Mesendoderm (in vitro differentiated cells): ENCODE results near the gene MICAL2.

ENCODE experiments used
- DNase-seq: peaks from one replicate; pipeline ENCODE4 v3.0.0; 2013
- H2AK5ac ChIP-seq: 2 replicates; pipeline ENCODE4 v1.6.1; 2013; ENCODE audit warnings: low read length, inconsistent platforms
- H2BK120ac ChIP-seq: 2 replicates; pipeline ENCODE4 v1.6.1; 2013; ENCODE audit warnings: low read depth, mild to moderate bottlenecking, low read length, moderate library complexity, mixed read lengths
- H2BK15ac ChIP-seq: replicated peaks from 2 replicates; pipeline ENCODE4 v1.6.1; 2013; ENCODE audit warnings: low read depth, mild to moderate bottlenecking, moderate library complexity
- H2BK5ac ChIP-seq: 2 replicates; pipeline ENCODE4 v1.6.1; 2013; ENCODE audit warnings: low read length, inconsistent platforms
- H3K18ac ChIP-seq: 2 replicates; pipeline ENCODE4 v1.6.1; 2013; ENCODE audit warnings: mild to moderate bottlenecking, low read length, mixed read lengths
- H3K23ac ChIP-seq: one replicate; pipeline ENCODE4 v1.6.1; 2013; ENCODE audit warnings: low read length
- H3K27ac ChIP-seq: 2 replicates; pipeline ENCODE4 v1.5.1; 2013; ENCODE audit warnings: low read depth, mild to moderate bottlenecking, inconsistent platforms, low read length, moderate library complexity
- H3K27me3 ChIP-seq: 2 replicates; pipeline ENCODE4 v1.6.1; 2013; ENCODE audit warnings: low read length, control low read depth, mild to moderate bottlenecking, inconsistent platforms; ENCODE audit not compliant: insufficient read depth, poor library complexity
- H3K36me3 ChIP-seq: 2 replicates; pipeline ENCODE4 v1.6.1; 2013; ENCODE audit warnings: low read length, inconsistent platforms; ENCODE audit not compliant: control insufficient read depth, insufficient read depth
- H3K4ac ChIP-seq: one replicate; pipeline ENCODE4 v1.6.1; 2013; ENCODE audit warnings: low read depth, mild to moderate bottlenecking, low read length, moderate library complexity
- H3K4me1 ChIP-seq: 2 replicates; pipeline ENCODE4 v1.6.1; 2013; ENCODE audit warnings: low read depth, low read length, inconsistent platforms; ENCODE audit not compliant: control insufficient read depth
- H3K4me2 ChIP-seq: 2 replicates; pipeline ENCODE4 v1.6.1; 2013; ENCODE audit warnings: low read length
- H3K4me3 ChIP-seq: 2 replicates; pipeline ENCODE4 v1.5.1; 2013; ENCODE audit warnings: mild to moderate bottlenecking, low read length
- H3K56ac ChIP-seq: one replicate; pipeline ENCODE4 v1.6.1; 2013; ENCODE audit warnings: low read length
- H3K79me1 ChIP-seq: 2 replicates; pipeline ENCODE4 v1.6.1; 2013; ENCODE audit warnings: low read length, inconsistent platforms
- H3K79me2 ChIP-seq: 2 replicates; pipeline ENCODE4 v1.6.1; 2013; ENCODE audit warnings: mild to moderate bottlenecking, low read length; ENCODE audit not compliant: control insufficient read depth, insufficient read depth
- H3K9ac ChIP-seq: 2 replicates; pipeline ENCODE4 v1.6.1; 2013; ENCODE audit warnings: low read length, inconsistent platforms
- H4K5ac ChIP-seq: one replicate; pipeline ENCODE4 v1.6.1; 2013; ENCODE audit warnings: low read length
- H4K8ac ChIP-seq: one replicate; pipeline ENCODE4 v1.6.1; 2013; ENCODE audit warnings: low read depth, mild to moderate bottlenecking, control low read depth, low read length, moderate library complexity
- WGBS: extraction: QIAGEN DNeasy Blood & Tissue Kit; methylation state at CpG from one replicate; pipeline ENCODE4 v1.1.7; 2013; ENCODE audit warnings: low lambda C conversion rate, missing lambda C conversion rate; ENCODE audit not compliant: insufficient coverage; ENCODE audit errors: extremely low coverage; 5-methylcytosine and 5-hydroxymethylcytosine counted together

Gene MICAL2

DNA sequence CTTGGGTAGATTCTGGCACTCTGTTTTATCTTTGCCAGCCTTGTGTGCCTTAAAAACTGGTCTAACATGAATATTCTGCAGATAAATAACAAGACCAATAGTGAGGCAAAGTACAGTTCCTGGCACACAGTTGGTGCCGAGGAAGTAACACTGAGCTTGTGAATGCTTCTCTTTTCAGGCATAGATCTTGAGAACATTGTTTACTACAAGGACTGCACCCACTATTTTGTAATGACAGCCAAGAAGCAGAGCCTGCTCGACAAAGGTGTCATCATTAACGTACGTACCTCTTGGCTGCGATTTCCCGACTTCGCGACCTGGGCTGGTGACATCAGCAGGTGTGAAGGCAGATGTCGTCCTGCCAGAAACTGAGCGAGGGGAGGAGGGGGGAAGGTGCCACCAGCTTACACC is 105.7 kb downstream of the MICAL2 start:
- Histone ChIP-seq H2AK5ac (no peak overlapping the region), H3K27me3 (no peaks in the 10 kb centered on the region), H3K36me3 (no peaks in the 10 kb centered on the region), H3K18ac (no peak overlapping the region), H4K5ac (no peak overlapping the region), H2BK5ac (no peak overlapping the region), H4K8ac (no peak overlapping the region), H3K4me1 (no peaks in the 10 kb centered on the region), H2BK15ac (no peak overlapping the region), H3K4me2 (no peak overlapping the region), H3K4ac (no peak overlapping the region), H3K9ac (no peak overlapping the region), H3K4me3 (no peak overlapping the region), H2BK120ac (no peak overlapping the region), H3K79me2 (no peaks in the 10 kb centered on the region), H3K56ac (no peak overlapping the region), H3K79me1 (no peaks in the 10 kb centered on the region), H3K23ac (no peak overlapping the region), H3K27ac (no peak overlapping the region)
- no peak for DNase-seq
- no CpG with 5 or more reads among the region's 10 CpGs for WGBS

DNA sequence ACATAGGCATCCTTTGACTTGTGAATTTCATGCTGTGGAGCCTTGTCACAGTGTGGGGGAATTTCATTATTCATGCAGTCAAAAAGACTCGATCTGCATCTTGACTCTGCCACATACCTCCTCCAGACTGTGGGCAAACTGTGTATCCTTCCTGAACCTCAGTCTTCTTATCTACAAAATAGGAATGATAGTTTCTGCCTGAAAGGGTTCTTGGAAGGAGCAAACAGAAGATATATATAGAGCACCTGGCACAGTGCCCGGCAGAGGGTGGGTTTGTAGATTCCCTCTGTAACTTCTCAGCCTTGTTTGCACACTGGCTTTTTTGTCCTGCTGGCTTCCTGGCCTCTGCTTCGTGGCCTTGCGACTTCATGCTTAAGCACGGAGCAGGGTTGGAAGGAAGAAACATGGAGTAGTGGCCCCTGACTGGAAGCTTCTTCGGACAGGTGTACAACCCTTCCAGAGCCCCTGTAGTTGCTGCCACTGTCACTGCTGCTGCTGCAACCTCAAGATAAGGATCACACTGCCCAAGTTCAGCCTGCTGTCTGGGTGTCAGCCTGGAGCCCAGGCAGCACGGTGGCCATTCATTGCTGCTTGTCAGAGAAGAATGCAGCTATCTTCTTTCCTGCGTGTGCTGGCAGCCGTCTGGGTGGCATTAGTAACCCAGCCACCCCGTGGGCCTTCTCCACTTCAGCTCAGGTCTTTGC is 106.4 kb downstream of the MICAL2 start:
- H3K4ac ChIP-seq, result no peak overlapping the region
- H4K5ac ChIP-seq, result no peak overlapping the region
- H3K18ac ChIP-seq, result no peak overlapping the region
- no peak overlapping the region for H2BK120ac ChIP-seq
- no peak overlapping the region for H3K23ac ChIP-seq
- H3K27ac ChIP-seq, result no peak overlapping the region
- H3K4me3 ChIP-seq, result no peak overlapping the region
- DNase-seq, result no peak
- no peaks in the 10 kb centered on the region for H3K27me3 ChIP-seq
- H3K4me1 ChIP-seq, result no peaks in the 10 kb centered on the region
- H3K79me1 ChIP-seq, result no peaks in the 10 kb centered on the region
- H3K56ac ChIP-seq, result no peak overlapping the region
- no peak overlapping the region for H2BK5ac ChIP-seq
- H3K79me2 ChIP-seq, result no peaks in the 10 kb centered on the region
- no peak overlapping the region for H2AK5ac ChIP-seq
- no peak overlapping the region for H3K9ac ChIP-seq
- no peak overlapping the region for H3K4me2 ChIP-seq
- H2BK15ac ChIP-seq, result no peak overlapping the region
- no peaks in the 10 kb centered on the region for H3K36me3 ChIP-seq
- WGBS, result no CpG with 5 or more reads among the region's 10 CpGs
- H4K8ac ChIP-seq, result no peak overlapping the region

DNA sequence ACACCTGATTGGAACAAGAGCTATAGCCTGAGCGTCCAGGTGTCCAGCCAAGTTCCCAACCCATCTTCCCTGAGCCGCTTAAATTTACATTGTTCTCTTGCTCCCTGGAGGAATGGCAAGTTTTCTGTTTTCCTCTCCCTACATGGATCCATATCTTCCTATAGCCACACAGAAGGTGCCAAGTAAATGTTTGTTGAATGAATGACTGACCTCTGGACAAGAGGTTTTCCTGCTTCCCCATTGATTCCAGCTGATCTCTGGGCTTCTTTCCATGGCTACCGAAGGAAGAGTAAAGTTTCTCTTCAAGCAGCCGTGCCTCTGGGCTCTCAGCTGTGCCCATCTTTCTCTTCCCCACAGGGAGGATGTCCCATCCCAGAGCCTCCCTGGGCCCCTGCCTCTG is 107.5 kb downstream of the MICAL2 start:
- no peak overlapping the region for H2BK120ac ChIP-seq
- no peak overlapping the region for H3K4ac ChIP-seq
- no peak overlapping the region for H4K8ac ChIP-seq
- H3K56ac ChIP-seq, result no peak overlapping the region
- no peaks in the 10 kb centered on the region for H3K79me1 ChIP-seq
- no peaks in the 10 kb centered on the region for H3K27me3 ChIP-seq
- no CpG with 5 or more reads among the region's 4 CpGs for WGBS
- DNase-seq, result no peak
- H2AK5ac ChIP-seq, result no peak overlapping the region
- H3K36me3 ChIP-seq, result no peaks in the 10 kb centered on the region
- no peak overlapping the region for H3K23ac ChIP-seq
- no peak overlapping the region for H4K5ac ChIP-seq
- H3K4me1 ChIP-seq, result no peaks in the 10 kb centered on the region
- H3K4me2 ChIP-seq, result no peak overlapping the region
- H3K9ac ChIP-seq, result no peak overlapping the region
- H2BK5ac ChIP-seq, result no peak overlapping the region
- H3K79me2 ChIP-seq, result no peaks in the 10 kb centered on the region
- H3K4me3 ChIP-seq, result no peak overlapping the region
- no peak overlapping the region for H3K18ac ChIP-seq
- no peak overlapping the region for H2BK15ac ChIP-seq
- H3K27ac ChIP-seq, result no peak overlapping the region

DNA sequence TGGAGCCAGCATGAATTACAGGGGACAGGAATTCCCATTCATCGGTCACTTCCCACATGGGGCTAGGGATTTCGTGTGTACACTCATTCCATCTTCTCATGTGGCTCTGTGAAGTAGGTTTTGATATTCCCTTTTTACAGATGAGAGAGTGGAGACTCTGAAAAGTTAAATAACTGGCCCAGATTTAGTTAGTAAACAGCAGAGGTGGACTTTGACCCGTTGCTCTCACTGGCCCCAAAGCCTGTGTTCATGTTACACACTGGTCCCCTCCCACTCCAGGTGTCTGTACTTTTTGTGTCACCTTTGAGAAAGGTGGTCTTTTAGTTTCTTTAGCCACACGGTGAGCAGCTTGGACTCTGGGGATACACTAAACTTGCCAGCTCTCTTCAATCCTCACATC is 108.5 kb downstream of the MICAL2 start:
- H3K27ac ChIP-seq, result no peak overlapping the region
- H2BK15ac ChIP-seq, result no peak overlapping the region
- H3K23ac ChIP-seq, result no peak overlapping the region
- no peak overlapping the region for H3K4me3 ChIP-seq
- H4K8ac ChIP-seq, result no peak overlapping the region
- no peak overlapping the region for H3K9ac ChIP-seq
- no peak overlapping the region for H3K56ac ChIP-seq
- no peaks in the 10 kb centered on the region for H3K36me3 ChIP-seq
- H3K79me1 ChIP-seq, result no peaks in the 10 kb centered on the region
- H2BK5ac ChIP-seq, result no peak overlapping the region
- WGBS, result no CpG with 5 or more reads among the region's 4 CpGs
- H3K18ac ChIP-seq, result no peak overlapping the region
- no peak overlapping the region for H3K4ac ChIP-seq
- no peaks in the 10 kb centered on the region for H3K4me1 ChIP-seq
- no peak overlapping the region for H3K4me2 ChIP-seq
- no peak for DNase-seq
- no peaks in the 10 kb centered on the region for H3K27me3 ChIP-seq
- H2BK120ac ChIP-seq, result no peak overlapping the region
- H3K79me2 ChIP-seq, result no peaks in the 10 kb centered on the region
- H2AK5ac ChIP-seq, result no peak overlapping the region
- no peak overlapping the region for H4K5ac ChIP-seq

DNA sequence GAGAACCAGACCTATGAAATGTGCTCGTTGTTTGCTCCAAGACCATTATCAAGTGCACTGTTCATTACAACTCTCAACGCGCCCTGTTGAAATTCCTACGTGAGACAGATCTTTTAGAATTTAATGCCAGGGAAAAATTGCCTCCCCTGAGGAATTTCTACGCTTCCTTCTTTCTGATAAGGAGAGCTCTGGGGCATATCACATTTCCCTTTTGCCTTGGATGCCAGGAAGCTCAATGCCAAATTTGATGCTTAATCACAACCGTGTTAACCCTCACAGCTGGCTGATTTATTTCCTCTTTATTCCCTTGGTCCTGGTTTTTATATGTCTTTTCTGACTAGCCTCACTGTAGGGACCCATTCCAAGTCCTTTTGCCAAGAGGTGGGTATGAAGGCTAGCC is 109.4 kb downstream of the MICAL2 start:
- no peak overlapping the region for H3K4me3 ChIP-seq
- peak; percentile 35 for DNase-seq
- H4K5ac ChIP-seq, result no peak overlapping the region
- no peak overlapping the region for H3K4ac ChIP-seq
- WGBS, result no CpG with 5 or more reads among the region's 6 CpGs
- H3K9ac ChIP-seq, result no peak overlapping the region
- no peaks in the 10 kb centered on the region for H3K36me3 ChIP-seq
- H3K18ac ChIP-seq, result no peak overlapping the region
- no peak overlapping the region for H2BK120ac ChIP-seq
- no peaks in the 10 kb centered on the region for H3K79me2 ChIP-seq
- H3K27ac ChIP-seq, result no peak overlapping the region
- no peak overlapping the region for H3K4me2 ChIP-seq
- H4K8ac ChIP-seq, result no peak overlapping the region
- H3K4me1 ChIP-seq, result no peaks in the 10 kb centered on the region
- no peaks in the 10 kb centered on the region for H3K79me1 ChIP-seq
- H3K23ac ChIP-seq, result no peak overlapping the region
- H3K27me3 ChIP-seq, result no peaks in the 10 kb centered on the region
- H3K56ac ChIP-seq, result no peak overlapping the region
- no peak overlapping the region for H2BK15ac ChIP-seq
- no peak overlapping the region for H2AK5ac ChIP-seq
- H2BK5ac ChIP-seq, result no peak overlapping the region

DNA sequence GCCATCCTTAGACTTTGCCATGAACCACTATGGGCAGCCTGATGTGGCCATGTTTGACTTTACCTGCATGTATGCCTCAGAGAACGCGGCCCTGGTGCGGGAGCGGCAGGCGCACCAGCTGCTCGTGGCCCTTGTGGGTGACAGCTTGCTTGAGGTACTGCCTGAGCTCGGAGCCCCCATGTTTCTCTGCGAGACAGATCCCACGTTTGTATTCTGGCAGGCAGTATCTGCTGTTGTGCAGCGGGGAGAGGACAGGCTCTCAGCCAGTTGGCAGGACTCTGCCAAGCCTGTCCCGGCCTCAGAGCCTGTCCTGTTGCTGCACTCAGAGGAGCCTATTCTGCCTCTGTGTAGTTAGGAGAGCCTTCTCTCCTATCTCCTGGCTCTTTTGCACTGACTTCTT is 109.9 kb downstream of the MICAL2 start:
- H3K36me3 ChIP-seq, result no peaks in the 10 kb centered on the region
- no peaks in the 10 kb centered on the region for H3K4me1 ChIP-seq
- H3K27me3 ChIP-seq, result no peaks in the 10 kb centered on the region
- H3K79me1 ChIP-seq, result no peaks in the 10 kb centered on the region
- H2BK120ac ChIP-seq, result no peak overlapping the region
- H2BK5ac ChIP-seq, result no peak overlapping the region
- H3K4me2 ChIP-seq, result no peak overlapping the region
- H2BK15ac ChIP-seq, result no peak overlapping the region
- no peak overlapping the region for H3K4me3 ChIP-seq
- H3K9ac ChIP-seq, result no peak overlapping the region
- no peak for DNase-seq
- no peak overlapping the region for H3K27ac ChIP-seq
- no peak overlapping the region for H3K23ac ChIP-seq
- H3K56ac ChIP-seq, result no peak overlapping the region
- H3K18ac ChIP-seq, result no peak overlapping the region
- H4K5ac ChIP-seq, result no peak overlapping the region
- H3K4ac ChIP-seq, result no peak overlapping the region
- no peak overlapping the region for H4K8ac ChIP-seq
- WGBS, result no CpG with 5 or more reads among the region's 11 CpGs
- no peaks in the 10 kb centered on the region for H3K79me2 ChIP-seq
- no peak overlapping the region for H2AK5ac ChIP-seq
